Vagina (tissue), 2 donors: ENCODE measurements around the gene INS. TPM values are rescaled to one million over a fixed set of nuclear protein-coding genes. Genes with fewer than 3 reads are reported as not detected.

Source experiments
- DNase-seq, 2 donors: peaks; one replicate each; pipeline ENCODE4 v3.0.0-alpha.2; 2017; ENCODE audit errors: extremely low spot score in 2 of 2
- H3K27ac ChIP-seq: fragments of 200-600 bp; sonication (generic); one replicate; pipeline ENCODE4 v1.5.1; 2019
- H3K27me3 ChIP-seq: fragments of 200-600 bp; sonication (generic); one replicate; pipeline ENCODE4 v1.5.1; 2019
- H3K36me3 ChIP-seq, 2 donors: fragments of 200-600 bp; sonication (generic); one replicate each; pipeline ENCODE4 v1.5.1; 2017 to 2019
- H3K4me1 ChIP-seq: fragments of 200-600 bp; sonication (generic); one replicate; pipeline ENCODE4 v1.5.1; 2019
- H3K4me3 ChIP-seq, 2 donors: fragments of 200-600 bp; sonication (generic); 1 replicate in 1 of 2; 2 replicates in 1 of 2; pipeline ENCODE4 v1.5.1; 2016 to 2019
- H3K9me3 ChIP-seq: fragments of 200-600 bp; sonication (generic); one replicate; pipeline ENCODE4 v1.5.1; 2019
- CTCF ChIP-seq, 3 experiments: fragments of 450-650 bp in 2 of 3; fragments of 200-600 bp in 1 of 3; sonication (generic) in 1 of 3; IDR thresholded peaks; one replicate each; pipeline ENCODE4 v1.5.1; 2017 to 2019; ENCODE audit warnings: antibody characterized with exemption in 3 of 3, mild to moderate bottlenecking in 2 of 3, moderate library complexity in 2 of 3
- POLR2A ChIP-seq, 2 donors: fragments of 450-650 bp; IDR thresholded peaks; one replicate each; pipeline ENCODE4 v1.6.1; 2017; ENCODE audit warnings: antibody characterized with exemption in 2 of 2, mild to moderate bottlenecking in 2 of 2, moderate library complexity in 2 of 2
- POLR2AphosphoS5 ChIP-seq, 2 donors: sonication (generic); formaldehyde crosslinking; IDR thresholded peaks; one replicate each; pipeline ENCODE4 v1.9.0; 2017; ENCODE audit warnings: antibody characterized with exemption in 2 of 2, mild to moderate bottlenecking in 2 of 2, low read depth in 1 of 2; ENCODE audit not compliant: insufficient read depth in 1 of 2
- intact Hi-C: fragments of 100-400 bp; cut with DNase I; formaldehyde crosslinking; loops from one replicate; pipeline ENCODE4 v1.15.1; 2023
- total RNA-seq: library from RNA; depleted of rRNA; stranded (reverse); fragments of >200 nt; gene quantifications from one replicate; pipeline ENCODE4 v1.2.3, GENCODE V29; 2016

Gene INS
- total RNA-seq, 1 donor from 2014 or later, result not detected

- no peaks in the 10 kb centered on the region for H3K27me3 ChIP-seq
- no peak overlapping the region for H3K27ac ChIP-seq
- H3K4me1 ChIP-seq, result peaks cover 7% of the 10 kb centered on the region
- TF ChIP-seq CTCF (IDR thresholded peaks at IDR 0.05), result peak; percentile 22 to 73 (median 44)
- no peak for TF ChIP-seq POLR2AphosphoS5 (IDR thresholded peaks at IDR 0.05; ENCODE audit: insufficient read depth in 1 of 2, low read depth in 1 of 2)
- H3K9me3 ChIP-seq, result no peaks in the 10 kb centered on the region
- intact Hi-C loops, result loop anchor here (1.0 kb wide), 1 partner anchor 251 kb away; no protein-coding TSS in a partner anchor
- peak overlapping the region; percentile 34 to 37 for H3K4me3 ChIP-seq
- H3K36me3 ChIP-seq, result no peaks in the 10 kb centered on the region
- no peak for DNase-seq
Measured at GRCh38 chr11:2166091-2166851, 5.3 kb upstream of the INS start.

- intact Hi-C loops, result no loop called here
- TF ChIP-seq POLR2A (IDR thresholded peaks at IDR 0.05) (no peak), CTCF (IDR thresholded peaks at IDR 0.05) (no peak), POLR2AphosphoS5 (IDR thresholded peaks at IDR 0.05; ENCODE audit: insufficient read depth in 1 of 2, low read depth in 1 of 2) (no peak)
- no peak overlapping the region for H3K4me3 ChIP-seq
- peaks cover 7% of the 10 kb centered on the region for H3K4me1 ChIP-seq
- no peaks in the 10 kb centered on the region for H3K36me3 ChIP-seq
- DNase-seq, result no peak
- no peaks in the 10 kb centered on the region for H3K27me3 ChIP-seq
- no peak overlapping the region for H3K27ac ChIP-seq
- H3K9me3 ChIP-seq, result no peaks in the 10 kb centered on the region
Measured at GRCh38 chr11:2165571-2165970, 4.6 kb upstream of the INS start.

- Histone ChIP-seq H3K4me3 (no peak overlapping the region), H3K27me3 (no peaks in the 10 kb centered on the region), H3K4me1 (peaks cover 7% of the 10 kb centered on the region), H3K36me3 (no peaks in the 10 kb centered on the region), H3K9me3 (no peaks in the 10 kb centered on the region), H3K27ac (no peak overlapping the region)
- TF ChIP-seq POLR2AphosphoS5 (IDR thresholded peaks at IDR 0.05; ENCODE audit: insufficient read depth in 1 of 2, low read depth in 1 of 2), result no peak
- TF ChIP-seq POLR2A (IDR thresholded peaks at IDR 0.05), result no peak
- TF ChIP-seq CTCF (IDR thresholded peaks at IDR 0.05), result no peak
- no peak for DNase-seq
- intact Hi-C loops, result no loop called here
Measured at GRCh38 chr11:2164861-2165555, 4.0 kb upstream of the INS start.

- Histone ChIP-seq H3K36me3 (no peaks in the 10 kb centered on the region), H3K27ac (no peak overlapping the region), H3K4me1 (peaks cover 7% of the 10 kb centered on the region), H3K27me3 (no peaks in the 10 kb centered on the region), H3K9me3 (no peaks in the 10 kb centered on the region), H3K4me3 (no peak overlapping the region)
- TF ChIP-seq CTCF (IDR thresholded peaks at IDR 0.05) (no peak), POLR2AphosphoS5 (IDR thresholded peaks at IDR 0.05; ENCODE audit: insufficient read depth in 1 of 2, low read depth in 1 of 2) (no peak), POLR2A (IDR thresholded peaks at IDR 0.05) (no peak)
- intact Hi-C loops, result no loop called here
- no peak for DNase-seq
Measured at GRCh38 chr11:2164081-2164480, 3.1 kb upstream of the INS start.
